ENCODE measurements around the gene IL17B. TPM values are rescaled to one million over a fixed set of nuclear protein-coding genes. Genes with fewer than 3 reads are reported as not detected.

IL17B gene
- total RNA-seq, 1 experiment from 2014 or later = not detected

DNA sequence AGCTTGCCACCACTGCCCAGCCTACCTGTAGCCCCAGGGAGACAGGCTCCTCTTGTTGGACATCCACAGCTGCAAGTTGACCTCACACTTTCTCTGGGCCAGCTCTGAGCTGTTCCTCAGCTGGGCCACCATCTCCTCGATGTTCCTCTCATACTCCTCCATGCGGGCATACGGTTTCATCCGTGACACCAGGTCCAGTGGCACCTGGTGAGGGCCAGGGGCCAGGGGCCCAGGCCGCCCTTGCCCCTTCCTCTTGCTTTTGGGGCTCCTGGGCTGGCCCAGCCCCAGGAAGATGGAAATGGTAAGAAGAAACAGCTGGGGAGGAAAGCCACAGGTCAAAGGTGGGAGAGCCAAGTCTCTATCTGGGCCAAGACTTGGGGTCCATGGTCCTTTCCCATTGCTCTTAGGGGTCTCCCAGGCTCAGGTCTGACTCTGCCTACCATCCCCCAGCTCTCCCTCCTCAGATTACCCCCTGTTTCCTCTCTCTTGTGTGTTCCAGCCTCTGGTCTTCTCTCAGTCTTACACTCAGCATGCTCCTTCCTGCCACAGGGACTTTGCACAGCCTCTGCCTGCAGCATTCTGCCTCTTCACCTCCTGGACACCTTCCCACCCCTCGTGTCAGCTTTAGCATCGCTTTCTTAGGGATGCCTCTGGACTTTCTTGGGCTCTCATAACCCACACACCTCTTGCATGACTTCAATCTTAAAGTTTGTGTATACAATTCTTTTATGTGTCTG lies 2.2 kb downstream of the IL17B start:
- H3K79me2 ChIP-seq (ENCODE audit: insufficient read depth, low read length) = no peaks in the 10 kb centered on the region
- no peak overlapping the region for H3K23ac ChIP-seq (ENCODE audit: insufficient read length, low read depth, low read length)
- no peak overlapping the region for H4K5ac ChIP-seq (ENCODE audit: insufficient read length, low read depth, low read length)
- no peak overlapping the region for H2AFZ ChIP-seq (ENCODE audit: low read length)
- H3K27me3 ChIP-seq (ENCODE audit: insufficient read depth, low read length) = no peaks in the 10 kb centered on the region; the same call in 1 of the 2 replicates
- H2BK20ac ChIP-seq (ENCODE audit: low read depth, low read length, poor library complexity, severe bottlenecking) = no peak overlapping the region
- Mint-ChIP-seq H3K27me3 (ENCODE audit: low read depth) (no peaks in the 10 kb centered on the region), H3K4me1 (peaks cover 19 to 20% of the 10 kb centered on the region in 2 experiments), H3K4me3 (no peak overlapping the region), H3K36me3 (ENCODE audit: insufficient read depth in 1 of 3, low read depth in 3 of 3) (no peaks in the 10 kb centered on the region), H3K9me3 (no peaks in the 10 kb centered on the region; a peak in 1 of 5 replicates), H3K27ac (peak overlapping the region in 1 of 3 experiments; percentile 27; a peak in 1 of 7 replicates)
- H2AK5ac ChIP-seq (ENCODE audit: insufficient read length, low read length) = no peak overlapping the region
- H2BK5ac ChIP-seq (ENCODE audit: insufficient read length, low read length) = no peak overlapping the region
- DNase-seq = no peak
- no peaks in the 10 kb centered on the region for H4K20me1 ChIP-seq (ENCODE audit: control insufficient read depth, insufficient read depth, insufficient read length)
- no peak overlapping the region; the same call in 1 of the 2 replicates for H3K14ac ChIP-seq (ENCODE audit: insufficient read depth, low read length)
- no peaks in the 10 kb centered on the region for H3K79me1 ChIP-seq (ENCODE audit: insufficient read depth, low read depth, low read length, poor library complexity, severe bottlenecking)
- H2BK120ac ChIP-seq (ENCODE audit: low read depth, low read length, poor library complexity, severe bottlenecking) = no peak overlapping the region
- H3K56ac ChIP-seq (ENCODE audit: insufficient read length, low read depth, low read length) = no peak overlapping the region
- no peak overlapping the region for H4K91ac ChIP-seq (ENCODE audit: insufficient read length, low read depth, low read length)
- no peak overlapping the region for H3T11ph ChIP-seq (ENCODE audit: low read length)
- no peaks in the 10 kb centered on the region for H3K4me1 ChIP-seq (ENCODE audit: insufficient read depth, low read length)
- H3K4ac ChIP-seq (ENCODE audit: low read depth, low read length) = no peak overlapping the region
- no peaks in the 10 kb centered on the region for H3K23me2 ChIP-seq (ENCODE audit: insufficient read length, low read depth, low read length, poor library complexity, severe bottlenecking)
- TF ChIP-seq, protein P1, sequence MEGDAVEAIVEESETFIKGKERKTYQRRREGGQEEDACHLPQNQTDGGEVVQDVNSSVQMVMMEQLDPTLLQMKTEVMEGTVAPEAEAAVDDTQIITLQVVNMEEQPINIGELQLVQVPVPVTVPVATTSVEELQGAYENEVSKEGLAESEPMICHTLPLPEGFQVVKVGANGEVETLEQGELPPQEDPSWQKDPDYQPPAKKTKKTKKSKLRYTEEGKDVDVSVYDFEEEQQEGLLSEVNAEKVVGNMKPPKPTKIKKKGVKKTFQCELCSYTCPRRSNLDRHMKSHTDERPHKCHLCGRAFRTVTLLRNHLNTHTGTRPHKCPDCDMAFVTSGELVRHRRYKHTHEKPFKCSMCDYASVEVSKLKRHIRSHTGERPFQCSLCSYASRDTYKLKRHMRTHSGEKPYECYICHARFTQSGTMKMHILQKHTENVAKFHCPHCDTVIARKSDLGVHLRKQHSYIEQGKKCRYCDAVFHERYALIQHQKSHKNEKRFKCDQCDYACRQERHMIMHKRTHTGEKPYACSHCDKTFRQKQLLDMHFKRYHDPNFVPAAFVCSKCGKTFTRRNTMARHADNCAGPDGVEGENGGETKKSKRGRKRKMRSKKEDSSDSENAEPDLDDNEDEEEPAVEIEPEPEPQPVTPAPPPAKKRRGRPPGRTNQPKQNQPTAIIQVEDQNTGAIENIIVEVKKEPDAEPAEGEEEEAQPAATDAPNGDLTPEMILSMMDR (conservative IDR thresholded peaks at IDR 0.05) = no peak
- H3K27ac ChIP-seq (ENCODE audit: insufficient read length, low read depth, low read length) = no peak overlapping the region
- H3K18ac ChIP-seq (ENCODE audit: insufficient read length, low read depth, low read length) = no peak overlapping the region
- no peak overlapping the region for H3K4me2 ChIP-seq (ENCODE audit: insufficient read depth, insufficient read length, low read length)
- no CpG with 5 or more reads among the region's 7 CpGs for WGBS (ENCODE audit: extremely low coverage, insufficient read length, low lambda C conversion rate)
- H3K9me3 ChIP-seq (ENCODE audit: control insufficient read depth, low read depth, low read length) = no peaks in the 10 kb centered on the region
- H3K9ac ChIP-seq (ENCODE audit: extremely low read depth, insufficient read length, low read length) = no peak overlapping the region
- no peak overlapping the region for H2BK15ac ChIP-seq (ENCODE audit: low read depth, low read length)
- no peak overlapping the region for H2BK12ac ChIP-seq (ENCODE audit: insufficient read length, low read depth, low read length)
- no peak overlapping the region for H4K8ac ChIP-seq (replicated peaks; ENCODE audit: insufficient read length, low read depth, low read length)

All from H9 (cell line).